GF-D8 (cell line): Measurements from ENCODE around the gene PUM1.

Experiments
- DNase-seq: peaks from one replicate; lab custom pipeline; 2025; lab: John Stamatoyannopoulos, UW

Gene PUM1

GRCh38 chr1:30892671-30893073, 172.8 kb downstream of the PUM1 start:
- DNase-seq, result no peak

- no peak for DNase-seq
Observed at GRCh38 chr1:30891227-30891552, 174.3 kb downstream of the PUM1 start.

GRCh38 chr1:30890502-30891226, 174.9 kb downstream of the PUM1 start:
- no peak for DNase-seq

- no peak for DNase-seq
Observed at GRCh38 chr1:30889511-30889910, 176.0 kb downstream of the PUM1 start.

- no peak for DNase-seq
Observed at GRCh38 chr1:30888975-30889374, 176.5 kb downstream of the PUM1 start.

GRCh38 chr1:30888391-30888790, 177.1 kb downstream of the PUM1 start:
- no peak for DNase-seq

GRCh38 chr1:30887485-30888315, 177.8 kb downstream of the PUM1 start:
- DNase-seq, result no peak

GRCh38 chr1:30886710-30887428, 178.6 kb downstream of the PUM1 start:
- DNase-seq, result no peak

GRCh38 chr1:30885570-30886522, 179.7 kb downstream of the PUM1 start:
- DNase-seq, result no peak

GRCh38 chr1:30884723-30885122, 180.8 kb downstream of the PUM1 start:
- no peak for DNase-seq

GRCh38 chr1:30883389-30884172, 181.9 kb downstream of the PUM1 start:
- DNase-seq, result no peak

- no peak for DNase-seq
Observed at GRCh38 chr1:30882678-30883388, 182.7 kb downstream of the PUM1 start.
